HG02763 (cell line): Measurements from ENCODE around the gene TMPRSS9.

Experiments used
- ATAC-seq: cut with Tn5 transposase; IDR thresholded peaks from one replicate; pipeline ENCODE4 v1.9.1; 2021; ENCODE audit warnings: mild to moderate bottlenecking, moderate library complexity; ENCODE audit not compliant: unreplicated experiment

TMPRSS9 gene

DNA sequence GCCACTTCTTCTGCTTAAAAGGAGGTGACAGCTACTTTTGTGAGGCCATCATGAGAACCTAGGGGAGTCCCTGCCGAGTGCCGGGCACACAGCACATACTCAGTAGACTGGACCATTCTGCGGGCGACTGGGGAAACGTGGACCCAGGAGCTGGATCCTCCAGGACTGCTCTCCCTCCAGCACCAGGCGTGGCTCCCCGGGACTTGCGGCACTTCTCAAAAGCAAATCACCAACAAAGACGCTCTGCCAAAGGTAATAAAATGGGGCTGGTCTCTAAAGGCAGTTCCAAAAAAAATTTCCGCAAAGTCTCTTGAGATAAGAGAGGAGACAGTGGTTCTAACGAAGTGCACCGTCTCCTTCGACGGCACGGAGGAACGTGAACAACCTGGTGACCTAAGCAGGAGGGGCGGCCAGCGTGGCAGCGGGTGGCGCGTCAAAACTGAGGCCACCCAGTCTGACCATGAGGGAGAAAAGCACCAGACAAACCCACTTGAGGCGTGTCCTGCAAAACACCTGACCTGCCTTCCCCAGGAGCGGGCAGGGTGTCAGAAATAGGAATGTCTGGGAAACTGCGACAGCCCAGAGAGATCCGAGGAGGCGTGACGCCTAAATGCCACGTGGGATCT lies 1.4 kb upstream of the TMPRSS9 start:
- no peak for ATAC-seq

DNA sequence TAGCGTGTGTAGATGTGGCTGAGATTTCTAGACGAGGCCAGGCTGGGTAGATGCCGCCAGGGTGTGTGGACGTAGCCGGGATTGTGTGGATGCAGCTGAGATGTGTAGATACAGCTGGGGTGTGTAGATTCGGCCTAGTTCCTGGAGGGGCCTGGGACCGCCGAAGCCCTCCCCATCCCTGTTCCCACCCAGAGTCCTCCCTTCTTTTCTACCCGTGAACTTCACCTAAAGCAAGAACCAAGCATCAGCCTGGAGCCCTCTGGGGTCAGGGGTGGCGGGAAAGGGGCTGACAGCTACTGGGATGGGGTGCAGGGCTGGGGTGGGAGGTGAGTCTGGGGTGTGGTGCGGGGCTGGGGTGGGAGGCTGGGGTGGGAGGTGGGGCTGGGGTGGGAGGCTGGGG lies 768 bp downstream of the TMPRSS9 start:
- no peak for ATAC-seq

DNA sequence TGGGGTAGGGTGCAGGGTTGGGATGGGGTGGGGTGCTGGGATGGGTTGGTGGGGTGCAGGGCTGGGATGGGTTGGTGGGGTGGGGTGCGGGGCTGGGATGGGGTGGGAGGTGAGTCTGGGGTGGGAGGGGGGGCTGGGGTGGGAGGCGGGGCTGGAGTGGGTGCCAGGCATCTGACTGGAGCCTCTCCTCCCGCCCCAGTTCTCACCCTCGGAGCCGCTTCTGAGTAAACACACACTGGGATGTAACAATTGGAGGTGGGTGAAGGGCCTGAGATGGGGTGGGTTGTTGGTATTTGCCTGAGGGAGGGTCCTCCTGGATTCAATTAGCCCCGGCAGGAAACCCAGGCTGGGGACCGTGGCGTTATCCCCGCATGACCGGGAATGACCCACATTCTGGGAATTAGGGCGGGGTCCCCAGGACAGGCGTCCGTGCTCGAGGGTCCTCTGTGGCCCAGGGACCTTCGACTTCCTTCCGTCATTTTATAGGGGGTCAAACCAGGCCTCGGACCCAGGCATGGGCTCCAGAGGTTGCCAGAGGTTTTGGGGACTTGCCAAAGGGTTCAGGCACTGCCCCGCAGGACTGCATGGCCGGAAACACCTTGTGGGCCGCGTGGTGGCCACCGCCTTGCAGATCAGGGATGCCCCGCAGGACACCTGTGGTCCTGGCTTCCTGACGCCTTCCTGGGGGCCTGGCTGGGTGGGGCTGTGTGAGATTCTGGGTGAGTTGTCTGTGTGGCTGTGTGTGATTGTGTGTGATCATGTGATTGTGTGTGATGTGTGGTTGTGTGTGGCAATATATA lies 1.4 kb downstream of the TMPRSS9 start:
- no peak for ATAC-seq

DNA sequence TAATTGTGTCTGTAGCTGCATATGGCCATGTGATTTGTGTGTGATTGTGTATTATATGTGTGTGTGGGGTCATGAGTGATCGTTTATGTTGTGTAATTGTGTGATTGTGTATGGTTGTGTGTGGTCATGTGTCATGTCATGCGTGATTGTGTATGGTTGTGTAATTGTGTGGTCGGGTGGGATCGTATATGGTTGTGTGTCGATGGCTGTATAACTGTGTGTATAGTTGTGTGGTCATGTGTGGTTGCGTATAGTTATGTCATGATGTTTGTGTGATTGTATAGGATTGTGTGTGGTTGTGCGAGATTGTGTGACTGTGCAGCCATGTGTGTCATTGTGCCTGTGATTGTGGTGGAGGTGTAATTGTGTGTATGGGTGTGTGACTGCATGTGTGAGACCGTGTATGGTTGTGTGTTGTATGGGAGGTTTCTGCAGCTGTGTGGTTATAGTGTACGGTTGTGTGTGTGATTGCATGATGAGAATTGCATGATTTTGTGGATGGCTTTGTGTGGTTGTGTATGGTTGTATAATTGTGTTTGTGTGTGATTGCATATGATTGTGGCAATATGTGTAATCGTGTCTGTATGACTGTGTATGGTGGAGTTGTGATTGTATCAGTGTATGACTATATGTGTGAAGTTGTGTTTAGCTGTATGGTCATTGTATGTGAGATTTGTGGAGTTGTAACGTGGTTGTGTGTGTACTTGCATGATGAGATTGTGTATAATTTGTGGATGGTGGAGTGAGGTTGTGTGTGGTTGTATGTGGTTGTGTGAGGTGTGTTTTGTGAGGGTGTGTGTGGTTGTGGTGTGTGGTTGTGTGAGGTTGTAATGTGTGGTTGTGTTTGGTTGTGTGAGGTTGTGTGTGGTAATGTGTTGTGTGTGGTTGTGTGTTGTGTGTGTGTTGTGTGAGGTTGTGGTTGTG lies 2.2 kb downstream of the TMPRSS9 start:
- ATAC-seq, result no peak

DNA sequence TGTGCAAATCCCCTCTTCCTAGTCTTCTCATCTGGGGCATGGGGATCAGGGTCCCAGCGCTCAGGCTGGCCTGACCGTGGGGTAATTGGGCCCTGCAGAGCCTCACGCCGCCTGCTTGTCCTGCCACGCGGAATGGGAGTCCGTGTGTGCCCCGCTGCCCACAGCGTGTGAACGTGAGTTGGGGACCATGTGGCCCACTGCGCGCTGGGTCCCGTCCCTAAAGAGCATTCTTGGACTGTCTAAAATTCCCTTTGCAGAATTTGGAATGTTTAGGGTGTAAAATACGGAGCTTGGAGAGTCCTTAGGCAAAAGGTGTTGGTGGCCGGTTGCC lies 2.9 kb downstream of the TMPRSS9 start:
- no peak for ATAC-seq

DNA sequence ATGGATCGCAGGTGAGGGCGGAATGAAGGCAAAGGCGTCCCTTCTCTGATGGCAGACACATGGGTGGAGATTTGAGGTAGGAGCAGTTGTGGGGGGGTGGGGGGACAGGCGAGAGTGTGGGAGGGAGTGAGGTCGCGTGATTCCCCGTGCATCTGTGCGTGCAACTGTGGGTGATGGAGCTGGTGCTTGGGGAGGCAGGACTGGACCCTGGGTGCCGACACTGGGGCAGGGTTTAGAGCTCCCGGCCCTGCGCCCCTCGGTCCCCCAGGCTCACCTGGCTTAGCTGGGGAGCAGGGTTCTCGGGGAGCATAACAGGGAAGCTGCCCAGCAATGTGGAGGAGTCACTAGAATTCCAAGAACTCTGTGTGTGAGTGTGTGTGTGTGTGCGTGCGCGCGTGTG lies 3.4 kb downstream of the TMPRSS9 start:
- no peak for ATAC-seq

DNA sequence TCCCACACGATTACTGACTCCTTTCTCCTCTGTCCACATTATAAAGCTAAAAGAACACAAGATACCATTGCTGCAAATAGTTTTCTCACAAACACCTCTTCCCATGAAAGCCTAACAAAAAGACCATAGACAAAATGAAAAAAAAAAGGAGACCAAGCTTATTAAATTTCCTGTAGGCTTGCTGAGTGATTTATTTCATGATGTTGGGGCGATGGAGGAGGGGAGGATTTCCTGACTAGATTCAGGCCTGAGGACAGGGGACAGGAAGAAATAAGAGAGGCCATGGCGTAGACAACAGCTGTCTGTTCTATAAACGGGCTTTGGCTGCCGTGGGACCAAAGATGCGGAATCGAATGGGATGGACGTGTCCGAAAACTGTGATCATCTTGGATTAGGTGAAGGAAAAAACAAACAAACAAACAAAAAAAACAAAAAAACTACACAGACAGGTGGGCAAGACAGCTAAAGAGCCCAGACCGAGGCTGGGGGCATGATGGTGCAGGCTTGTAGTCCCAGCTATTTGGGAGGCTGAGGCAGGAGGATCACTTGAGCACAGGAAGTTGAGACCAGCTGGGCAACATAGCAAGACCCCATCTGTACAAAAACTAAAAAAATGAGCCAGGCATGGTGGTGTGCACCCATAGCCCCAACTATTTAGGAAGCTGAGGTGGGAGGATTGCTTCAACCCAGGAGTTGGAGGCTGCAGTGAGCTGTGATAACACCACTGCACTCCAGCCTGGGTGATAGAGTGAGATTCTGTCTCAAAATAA lies 5.3 kb downstream of the TMPRSS9 start:
- no peak for ATAC-seq

DNA sequence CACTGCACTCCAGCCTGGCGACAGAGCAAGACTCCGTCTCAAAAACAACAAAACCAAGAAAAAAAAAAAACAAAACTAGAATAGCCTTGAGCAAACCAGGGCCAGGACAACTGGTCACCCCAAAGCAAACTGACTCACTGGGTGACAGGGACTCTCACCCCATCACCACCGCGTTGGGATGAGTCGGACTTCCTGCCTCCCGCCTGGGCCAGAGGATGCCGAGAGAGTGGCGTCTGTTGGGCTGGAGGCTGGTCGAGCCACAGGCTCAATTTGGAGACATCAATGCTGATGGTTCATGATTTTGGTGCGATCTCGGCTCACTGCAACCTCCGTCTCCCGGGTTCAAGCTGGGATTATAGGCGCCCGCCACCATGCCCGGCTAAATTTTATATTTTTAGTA lies 11.6 kb downstream of the TMPRSS9 start:
- ATAC-seq, result no peak

DNA sequence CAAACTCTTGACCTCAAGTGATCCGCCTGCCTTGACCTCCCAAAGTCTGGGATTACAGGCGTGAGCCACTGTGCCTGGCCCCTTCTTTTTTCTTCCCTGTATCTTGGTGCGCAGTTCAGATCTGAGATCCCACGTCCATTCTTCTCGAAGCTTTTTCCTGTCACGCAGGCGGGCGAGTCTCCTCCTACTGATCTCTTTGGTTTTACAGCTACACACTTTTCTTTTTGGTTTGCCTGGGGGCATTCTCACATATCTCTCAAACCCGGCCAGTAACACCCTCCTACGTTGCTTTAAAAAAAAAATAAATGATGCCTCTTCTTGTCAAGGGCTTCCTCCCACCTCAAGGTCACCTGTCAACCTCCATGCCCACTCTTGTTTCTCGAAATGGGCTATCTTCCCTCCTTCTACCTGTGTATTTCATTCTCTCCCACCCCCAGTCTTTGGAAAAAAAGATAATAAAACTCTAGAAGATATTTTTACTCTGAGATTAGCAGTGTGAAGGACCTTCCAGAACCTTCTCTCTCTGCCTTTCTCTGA lies 12.1 kb downstream of the TMPRSS9 start:
- no peak for ATAC-seq

DNA sequence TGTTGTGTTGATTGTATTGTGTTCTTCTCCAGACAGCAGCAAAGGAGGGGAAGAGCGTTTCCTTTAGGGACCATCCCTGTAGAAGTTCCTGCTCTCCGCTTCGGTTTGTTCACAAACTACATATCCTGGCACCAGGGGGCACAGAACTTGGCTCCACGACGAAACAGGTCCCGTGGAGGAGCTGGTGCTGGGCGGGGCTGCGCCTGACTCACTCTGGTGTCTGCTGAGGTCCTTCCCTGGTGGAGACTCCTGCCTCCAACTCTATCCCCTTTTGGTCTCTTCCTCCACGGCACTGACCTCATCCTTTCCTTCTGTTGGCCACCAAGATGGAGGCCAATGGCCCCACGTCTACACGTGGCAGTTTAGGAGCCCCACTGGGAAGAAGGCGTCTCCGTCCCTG lies 14.7 kb downstream of the TMPRSS9 start:
- no peak for ATAC-seq

DNA sequence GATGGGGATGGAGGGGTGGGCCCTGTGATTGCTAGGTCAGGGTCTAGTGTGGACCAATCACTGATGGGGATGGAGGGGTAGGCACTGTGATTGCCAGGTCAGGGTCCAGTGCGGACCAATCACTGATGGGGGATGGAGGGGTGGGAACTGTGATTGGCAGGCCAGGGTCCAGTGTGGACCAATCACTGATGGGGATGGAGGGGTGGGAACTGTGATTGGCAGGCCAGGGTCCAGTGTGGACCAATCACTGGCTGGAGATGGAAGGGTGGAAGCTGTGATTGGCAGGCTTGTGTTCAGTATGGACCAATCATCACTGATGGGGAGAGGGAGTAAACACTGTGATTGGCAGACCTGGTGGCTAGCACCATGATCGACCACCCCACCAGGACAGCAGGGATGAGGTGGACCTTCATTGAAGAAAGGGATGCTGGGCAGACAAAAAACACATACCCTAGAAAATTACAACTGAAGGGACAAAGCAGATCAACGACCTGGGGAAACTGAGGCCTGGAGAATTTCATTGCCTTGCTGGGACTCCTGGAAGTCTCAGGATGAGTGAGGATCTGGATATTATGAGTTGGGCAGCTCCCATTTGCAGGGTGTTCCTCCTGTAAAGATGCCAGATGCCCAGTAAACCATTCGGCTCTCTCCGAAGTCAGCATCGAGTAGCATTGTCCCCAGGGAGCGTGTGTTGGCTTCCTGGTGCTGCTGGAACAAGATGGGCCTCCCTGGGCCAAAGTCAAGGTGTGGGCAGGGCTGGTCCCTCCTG lies 15.5 kb downstream of the TMPRSS9 start:
- no peak for ATAC-seq

DNA sequence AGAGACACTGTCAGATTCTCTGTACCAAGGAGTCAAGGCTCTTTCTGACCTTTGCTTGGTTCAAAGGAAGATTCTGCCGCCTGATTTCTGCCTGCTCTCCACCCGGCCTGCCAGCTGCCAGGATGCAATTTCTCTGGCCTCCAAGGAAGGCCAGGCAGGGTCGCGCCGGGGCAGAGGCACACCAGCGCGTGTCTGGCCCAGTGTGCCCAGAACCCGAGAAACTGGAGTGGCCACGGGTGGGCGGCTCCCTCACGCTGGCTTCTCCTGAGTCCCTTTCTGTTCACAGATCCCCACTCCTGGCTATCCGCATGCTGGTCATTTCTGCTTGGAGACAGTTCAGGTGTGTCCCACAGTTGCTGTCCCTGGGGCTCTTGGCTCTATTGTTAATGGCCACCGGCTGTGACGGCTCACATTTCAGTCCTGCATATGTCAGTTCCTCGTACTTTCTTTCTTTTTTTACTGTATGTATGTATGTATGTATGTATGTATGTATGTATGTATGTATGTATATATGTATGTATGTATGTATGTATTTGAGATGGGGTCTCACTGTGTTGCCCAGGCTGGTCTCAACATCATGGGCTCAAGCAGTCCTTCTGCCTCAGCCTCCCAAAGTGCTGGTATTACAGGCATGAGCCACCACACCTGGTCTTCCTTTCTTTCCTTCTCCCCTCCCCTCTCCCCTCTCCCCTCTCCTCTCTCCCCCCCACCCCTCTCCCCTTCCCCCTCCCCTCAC lies 16.9 kb downstream of the TMPRSS9 start:
- no peak for ATAC-seq

DNA sequence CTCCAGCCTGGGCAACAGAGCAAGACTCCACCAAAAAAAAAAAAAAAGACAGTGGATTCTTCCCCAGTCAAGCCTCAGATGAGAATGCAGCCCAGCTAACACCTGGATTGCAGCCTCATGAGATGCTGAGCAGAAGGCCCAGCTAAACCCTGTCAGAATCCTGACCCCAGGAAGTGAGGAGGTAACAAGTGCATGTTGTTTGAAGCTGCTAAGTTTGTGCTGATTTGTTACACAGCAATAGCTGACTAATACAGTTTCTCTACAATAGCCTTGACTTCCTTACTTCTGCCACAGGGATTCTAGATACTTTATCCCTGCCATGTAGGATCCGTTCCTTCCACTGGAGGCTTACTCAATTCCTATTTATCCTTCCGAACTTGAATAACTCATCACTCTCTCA lies 20.5 kb downstream of the TMPRSS9 start:
- ATAC-seq, result no peak

DNA sequence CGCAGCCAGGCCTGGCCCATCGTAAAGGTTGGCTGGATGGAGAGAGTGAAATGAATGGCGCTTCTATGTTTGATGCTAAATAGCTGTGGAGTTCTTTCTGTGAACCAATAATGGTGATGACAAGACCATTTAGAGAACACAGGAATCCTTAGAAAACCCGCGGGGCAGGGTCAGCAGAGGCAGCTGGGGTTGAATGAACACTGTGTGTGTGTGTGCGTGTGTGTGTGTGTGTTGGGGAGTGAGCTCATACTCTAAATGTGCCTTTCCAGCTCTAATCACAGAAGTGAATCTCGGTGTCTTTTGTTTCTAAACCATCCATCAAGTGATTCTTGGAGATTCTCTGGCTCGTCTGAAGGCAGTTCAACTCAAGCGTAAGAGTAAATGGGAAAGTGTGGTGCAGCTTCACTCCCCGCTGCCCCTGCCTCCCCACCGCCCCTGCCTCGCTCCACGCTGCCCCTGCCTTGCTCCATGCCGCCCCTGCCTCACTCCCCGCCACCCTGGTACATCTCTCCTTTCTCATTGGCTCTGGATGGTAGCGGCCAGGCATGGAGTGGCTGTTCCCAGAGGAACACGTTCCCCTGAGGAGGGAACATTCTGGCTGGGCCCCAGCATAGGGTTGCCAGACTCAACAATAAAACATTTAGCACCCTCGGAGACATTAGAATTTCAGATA lies 21.2 kb downstream of the TMPRSS9 start:
- ATAC-seq, result no peak

DNA sequence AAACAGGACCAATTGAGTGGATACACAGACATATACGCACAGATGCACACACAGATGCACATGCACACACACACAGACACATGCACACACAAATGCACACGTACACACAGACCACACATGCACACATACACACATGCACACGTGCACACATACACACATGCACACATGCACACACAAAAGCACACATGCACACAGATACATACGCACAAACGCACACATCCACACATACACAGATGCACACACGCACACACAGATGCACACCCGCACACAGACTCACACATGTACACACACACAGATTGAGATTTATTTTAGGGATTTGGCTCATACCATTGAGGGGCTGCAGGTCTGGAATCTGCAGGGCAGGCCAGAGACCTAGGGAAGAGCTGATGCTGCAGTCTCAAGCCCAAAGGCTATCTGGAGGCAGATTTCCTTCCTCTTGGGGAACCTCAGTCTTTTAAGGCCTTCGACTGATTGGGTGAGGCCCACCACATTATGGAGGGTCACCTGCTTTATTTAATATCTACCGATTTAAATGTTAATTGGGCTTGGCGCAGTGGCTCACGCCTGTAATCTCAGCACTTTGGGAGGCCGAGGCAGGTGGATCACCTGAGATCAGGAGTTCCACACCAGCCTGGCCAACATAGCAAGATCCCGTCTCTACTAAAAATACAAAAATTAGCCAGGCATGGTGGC lies 22.6 kb downstream of the TMPRSS9 start:
- no peak for ATAC-seq

DNA sequence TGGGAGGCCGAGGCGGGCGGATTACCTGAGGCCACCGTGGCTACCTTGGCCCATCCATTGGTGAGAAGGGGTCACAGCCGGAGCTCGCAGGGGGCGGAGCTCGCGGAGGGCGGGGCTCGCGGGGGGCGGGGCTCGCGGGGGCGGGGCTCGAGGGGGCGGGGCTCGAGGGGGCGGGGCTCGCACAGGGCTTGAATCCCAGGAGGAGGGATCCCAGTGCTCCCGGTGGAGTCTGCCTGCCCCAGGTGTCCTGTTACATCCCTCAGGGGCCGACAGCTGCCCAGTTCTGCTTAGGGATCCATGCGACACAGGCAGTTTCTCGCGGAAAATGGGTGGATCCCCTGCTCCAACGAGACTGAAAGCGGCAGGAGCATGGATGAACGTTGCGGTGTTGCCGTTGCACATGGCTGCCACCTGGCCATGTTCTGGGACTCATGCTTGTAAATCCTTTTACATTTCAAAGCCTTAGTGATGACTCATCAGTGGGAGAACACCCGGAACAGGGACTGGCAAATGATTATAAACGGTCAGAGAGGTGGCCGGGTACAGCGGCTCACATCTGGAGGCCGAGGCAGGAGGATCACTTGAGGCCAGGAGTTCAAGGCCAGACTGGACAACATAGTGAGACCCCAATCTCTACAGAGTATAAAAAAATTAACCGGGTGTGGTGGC lies 25.1 kb downstream of the TMPRSS9 start:
- no peak for ATAC-seq

DNA sequence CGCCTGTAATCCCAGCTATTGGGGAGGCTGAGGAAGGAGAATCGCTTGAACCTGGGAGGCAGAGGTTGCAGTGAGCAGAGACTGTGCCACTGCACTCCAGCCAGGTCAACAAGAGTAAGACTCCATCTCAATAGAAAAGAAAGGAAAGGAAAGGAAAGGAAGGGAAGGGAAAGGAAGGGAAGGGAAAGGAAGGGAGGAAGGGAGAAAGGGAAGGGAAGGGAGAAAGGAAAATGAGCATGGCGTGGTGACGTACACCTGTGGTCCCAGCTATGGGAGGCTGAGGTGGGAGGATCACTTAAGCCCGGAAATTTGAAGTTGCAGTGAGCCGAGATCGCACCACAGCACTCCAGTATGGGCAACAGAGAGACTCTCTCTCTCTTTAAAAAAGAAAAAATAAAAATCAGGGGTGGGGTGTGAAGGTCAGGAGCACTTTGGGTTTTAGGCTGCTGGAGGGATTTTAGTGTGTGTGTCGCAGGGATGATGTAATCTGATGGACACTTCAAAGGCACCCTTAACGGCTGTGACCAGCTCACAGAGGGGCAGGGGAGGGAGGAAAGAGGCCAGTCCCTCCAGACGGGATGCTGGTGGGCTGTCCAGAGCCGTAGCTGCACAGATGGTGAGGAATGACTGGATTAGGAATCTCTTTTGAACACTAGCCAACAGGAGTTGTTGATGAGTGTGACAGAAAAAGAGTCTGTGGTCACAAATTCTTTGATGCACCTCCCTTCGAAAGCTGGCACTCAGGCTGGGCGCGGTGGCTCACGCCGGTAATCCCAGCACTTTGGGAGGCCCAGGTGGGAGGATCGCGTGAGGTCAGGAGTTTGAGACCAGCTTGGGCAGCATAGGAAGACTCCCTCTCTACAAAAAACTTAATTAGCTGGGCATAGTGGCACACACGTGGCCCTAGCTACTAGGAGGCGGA lies 27.6 kb downstream of the TMPRSS9 start:
- no peak for ATAC-seq
